ENCODE results near the gene TSTD2. TPM values are rescaled to one million over a fixed set of nuclear protein-coding genes. Genes with fewer than 3 reads are reported as not detected.

Gene TSTD2
- polyA plus RNA-seq, 1 of the 3 experiments (the other 2 are of a cell fraction) = 11.5 TPM

DNA sequence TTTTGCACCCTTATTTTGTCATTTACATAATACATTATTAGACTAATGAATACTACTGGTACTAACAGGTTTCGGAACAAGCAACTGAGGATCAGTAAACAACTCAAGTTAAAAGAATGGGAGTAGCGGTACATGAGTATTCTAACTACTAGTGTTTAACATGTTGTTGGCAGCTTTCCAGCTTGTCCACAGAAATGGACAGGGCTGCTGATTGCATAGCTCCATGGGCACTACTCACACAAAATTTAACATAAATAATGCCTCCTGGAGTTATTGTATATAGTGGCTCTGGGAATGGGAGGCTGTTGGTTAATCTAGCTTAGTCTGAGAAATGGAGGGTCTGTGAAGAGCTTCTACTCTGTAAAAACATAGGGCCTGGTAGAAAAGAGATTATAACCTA, 7.2 kb upstream of the TSTD2 start:
- no peaks in the 10 kb centered on the region for H3F3A ChIP-seq (replicated peaks; ENCODE audit: insufficient read depth)
- no peaks in the 10 kb centered on the region for H3K9me2 ChIP-seq
- no peak overlapping the region for H3K4me3 ChIP-seq (ENCODE audit: low read depth in 2 of 2, low read length in 1 of 2)
- H3K9ac ChIP-seq = no peak overlapping the region
- WGBS (ENCODE audit: low lambda C conversion rate) = 98% methylated on average over 2 of the region's 2 CpGs
- no peak for DNase-seq
- ChIA-PET POLR2A (no interaction called here), CTCF (interaction anchor here (0.7 to 2.2 kb wide), 6 partner anchors 18 to 251 kb away, joined by 3 to 7 read pairs (median 4); no protein-coding TSS in a partner anchor)
- H3K36me3 ChIP-seq (replicated peaks in 1 of 2; ENCODE audit: control insufficient read depth in 1 of 2, insufficient read depth in 2 of 2, low read length in 1 of 2) = peaks cover 46 to 71% of the 10 kb centered on the region in 2 experiments
- no peak for TF ChIP-seq RCOR1 (IDR thresholded peaks at IDR 0.05; ENCODE audit: low read length)
- no peak for TF ChIP-seq GABPA (IDR thresholded peaks at IDR 0.05; ENCODE audit: low read depth)
- TF ChIP-seq RFX5 (IDR thresholded peaks at IDR 0.05; ENCODE audit: low read length) = no peak
- no peak for TF ChIP-seq RAD21 (IDR thresholded peaks at IDR 0.05; ENCODE audit: low read length)
- no peak for TF ChIP-seq POLR2AphosphoS5 (IDR thresholded peaks at IDR 0.05; ENCODE audit: low read depth, low read length)
- TF ChIP-seq TAF1 (IDR thresholded peaks at IDR 0.05; ENCODE audit: borderline replicate concordance, low read depth, low read length) = no peak
- TF ChIP-seq SIN3A (IDR thresholded peaks at IDR 0.05; ENCODE audit: borderline replicate concordance, low read depth, low read length) = no peak
- no peak for TF ChIP-seq EZH2phosphoT487 (IDR thresholded peaks at IDR 0.05; ENCODE audit: borderline replicate concordance, low read depth)
- no peak for TF ChIP-seq TEAD4 (IDR thresholded peaks at IDR 0.05; ENCODE audit: borderline replicate concordance, insufficient read depth)
- no peak for TF ChIP-seq NFIC (IDR thresholded peaks at IDR 0.05; ENCODE audit: borderline replicate concordance)
- TF ChIP-seq GATA2 (CRISPR knock-in tag; IDR thresholded peaks at IDR 0.05) = no peak
- no peak for TF ChIP-seq NRF1 (IDR thresholded peaks at IDR 0.05; ENCODE audit: low read depth, low read length)
- TF ChIP-seq EP300 (IDR thresholded peaks at IDR 0.05; ENCODE audit: borderline replicate concordance in 1 of 2, low read depth in 1 of 2, low read length in 1 of 2) = no peak
- H3K27ac ChIP-seq (ENCODE audit: low read depth in 2 of 2, low read length in 1 of 2) = no peak overlapping the region
- peaks cover 36% of the 10 kb centered on the region for H4K20me1 ChIP-seq (ENCODE audit: insufficient read depth)
- peaks cover 77% of the 10 kb centered on the region for H3K79me2 ChIP-seq (ENCODE audit: insufficient read depth)
- no peak overlapping the region for H3K4me2 ChIP-seq
- no peak overlapping the region for H2AFZ ChIP-seq (ENCODE audit: low read depth)
- no peaks in the 10 kb centered on the region for H3K9me3 ChIP-seq
- H3K4me1 ChIP-seq (ENCODE audit: control insufficient read depth in 1 of 2, insufficient read depth in 2 of 2, low read depth in 1 of 2, low read length in 1 of 2) = peaks cover 11 to 14% of the 10 kb centered on the region in 2 experiments; a peak in 2 of 4 replicates
- H3K27me3 ChIP-seq (ENCODE audit: insufficient read depth) = no peaks in the 10 kb centered on the region

DNA sequence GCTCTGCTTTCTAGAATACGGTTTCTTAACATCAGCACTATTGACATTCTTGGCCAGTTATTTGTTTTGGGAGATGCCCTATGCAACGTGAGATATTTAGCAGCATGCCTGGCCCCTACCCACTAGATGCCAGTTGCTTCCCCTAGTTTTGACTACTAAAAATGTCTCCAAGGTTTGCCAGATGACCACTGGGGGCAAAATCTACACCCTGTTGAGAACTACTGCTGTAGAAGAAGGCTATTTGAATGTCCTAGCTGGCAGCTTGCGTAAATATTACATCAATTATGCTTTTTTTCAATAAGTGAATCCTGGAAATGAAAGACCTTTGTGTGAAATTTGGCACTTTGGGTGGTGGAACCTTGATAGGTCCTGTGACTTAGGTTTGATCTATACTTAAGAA, 5.5 kb upstream of the TSTD2 start:
- Histone ChIP-seq H3K4me3 (ENCODE audit: low read depth in 2 of 2, low read length in 1 of 2) (no peak overlapping the region), H3K4me1 (ENCODE audit: control insufficient read depth in 1 of 2, insufficient read depth in 2 of 2, low read depth in 1 of 2, low read length in 1 of 2) (peaks cover 14 to 18% of the 10 kb centered on the region in 2 experiments; a peak in 2 of 4 replicates), H3K4me2 (no peak overlapping the region), H3K79me2 (ENCODE audit: insufficient read depth) (peaks cover 93% of the 10 kb centered on the region), H3K9me3 (no peaks in the 10 kb centered on the region), H3K9ac (no peak overlapping the region), H3K27me3 (ENCODE audit: insufficient read depth) (no peaks in the 10 kb centered on the region), H3K27ac (ENCODE audit: low read depth in 2 of 2, low read length in 1 of 2) (no peak overlapping the region; a peak in 1 of 4 replicates), H3K9me2 (no peaks in the 10 kb centered on the region), H3K36me3 (replicated peaks in 1 of 2; ENCODE audit: control insufficient read depth in 1 of 2, insufficient read depth in 2 of 2, low read length in 1 of 2) (peaks cover 29 to 55% of the 10 kb centered on the region in 2 experiments), H4K20me1 (ENCODE audit: insufficient read depth) (peaks cover 36% of the 10 kb centered on the region), H2AFZ (ENCODE audit: low read depth) (no peak overlapping the region), H3F3A (replicated peaks; ENCODE audit: insufficient read depth) (peaks cover 8% of the 10 kb centered on the region)
- CTCF ChIA-PET = interaction anchor here (0.7 to 2.2 kb wide), 5 partner anchors 8 to 23 kb away, joined by 3 to 9 read pairs (median 4); no protein-coding TSS in a partner anchor
- POLR2A ChIA-PET = no interaction called here
- TF ChIP-seq, protein P1, sequence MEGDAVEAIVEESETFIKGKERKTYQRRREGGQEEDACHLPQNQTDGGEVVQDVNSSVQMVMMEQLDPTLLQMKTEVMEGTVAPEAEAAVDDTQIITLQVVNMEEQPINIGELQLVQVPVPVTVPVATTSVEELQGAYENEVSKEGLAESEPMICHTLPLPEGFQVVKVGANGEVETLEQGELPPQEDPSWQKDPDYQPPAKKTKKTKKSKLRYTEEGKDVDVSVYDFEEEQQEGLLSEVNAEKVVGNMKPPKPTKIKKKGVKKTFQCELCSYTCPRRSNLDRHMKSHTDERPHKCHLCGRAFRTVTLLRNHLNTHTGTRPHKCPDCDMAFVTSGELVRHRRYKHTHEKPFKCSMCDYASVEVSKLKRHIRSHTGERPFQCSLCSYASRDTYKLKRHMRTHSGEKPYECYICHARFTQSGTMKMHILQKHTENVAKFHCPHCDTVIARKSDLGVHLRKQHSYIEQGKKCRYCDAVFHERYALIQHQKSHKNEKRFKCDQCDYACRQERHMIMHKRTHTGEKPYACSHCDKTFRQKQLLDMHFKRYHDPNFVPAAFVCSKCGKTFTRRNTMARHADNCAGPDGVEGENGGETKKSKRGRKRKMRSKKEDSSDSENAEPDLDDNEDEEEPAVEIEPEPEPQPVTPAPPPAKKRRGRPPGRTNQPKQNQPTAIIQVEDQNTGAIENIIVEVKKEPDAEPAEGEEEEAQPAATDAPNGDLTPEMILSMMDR (IDR thresholded peaks at IDR 0.05) = peak; percentile 39
- TF ChIP-seq, protein P2, sequence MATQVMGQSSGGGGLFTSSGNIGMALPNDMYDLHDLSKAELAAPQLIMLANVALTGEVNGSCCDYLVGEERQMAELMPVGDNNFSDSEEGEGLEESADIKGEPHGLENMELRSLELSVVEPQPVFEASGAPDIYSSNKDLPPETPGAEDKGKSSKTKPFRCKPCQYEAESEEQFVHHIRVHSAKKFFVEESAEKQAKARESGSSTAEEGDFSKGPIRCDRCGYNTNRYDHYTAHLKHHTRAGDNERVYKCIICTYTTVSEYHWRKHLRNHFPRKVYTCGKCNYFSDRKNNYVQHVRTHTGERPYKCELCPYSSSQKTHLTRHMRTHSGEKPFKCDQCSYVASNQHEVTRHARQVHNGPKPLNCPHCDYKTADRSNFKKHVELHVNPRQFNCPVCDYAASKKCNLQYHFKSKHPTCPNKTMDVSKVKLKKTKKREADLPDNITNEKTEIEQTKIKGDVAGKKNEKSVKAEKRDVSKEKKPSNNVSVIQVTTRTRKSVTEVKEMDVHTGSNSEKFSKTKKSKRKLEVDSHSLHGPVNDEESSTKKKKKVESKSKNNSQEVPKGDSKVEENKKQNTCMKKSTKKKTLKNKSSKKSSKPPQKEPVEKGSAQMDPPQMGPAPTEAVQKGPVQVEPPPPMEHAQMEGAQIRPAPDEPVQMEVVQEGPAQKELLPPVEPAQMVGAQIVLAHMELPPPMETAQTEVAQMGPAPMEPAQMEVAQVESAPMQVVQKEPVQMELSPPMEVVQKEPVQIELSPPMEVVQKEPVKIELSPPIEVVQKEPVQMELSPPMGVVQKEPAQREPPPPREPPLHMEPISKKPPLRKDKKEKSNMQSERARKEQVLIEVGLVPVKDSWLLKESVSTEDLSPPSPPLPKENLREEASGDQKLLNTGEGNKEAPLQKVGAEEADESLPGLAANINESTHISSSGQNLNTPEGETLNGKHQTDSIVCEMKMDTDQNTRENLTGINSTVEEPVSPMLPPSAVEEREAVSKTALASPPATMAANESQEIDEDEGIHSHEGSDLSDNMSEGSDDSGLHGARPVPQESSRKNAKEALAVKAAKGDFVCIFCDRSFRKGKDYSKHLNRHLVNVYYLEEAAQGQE (IDR thresholded peaks at IDR 0.05; ENCODE audit: low read depth, low read length) = no peak
- 92% methylated on average over 3 of the region's 3 CpGs for WGBS (ENCODE audit: low lambda C conversion rate)
- no peak for DNase-seq

Data from SK-N-SH (cell line).